Smooth muscle cell (in vitro differentiated cells): ENCODE results near the gene STAG1. TPM values are rescaled to one million over a fixed set of nuclear protein-coding genes. Genes with fewer than 3 reads are reported as not detected.
"Not testable (repeated sequence)": the region's sequence is repeated elsewhere in the genome, so short reads cannot be mapped to it uniquely, and the experiment has no call there.

Experiments used
- DNase-seq: peaks from one replicate; lab custom pipeline; 2025; ENCODE audit not compliant: unreplicated experiment; lab: John Stamatoyannopoulos, UW
- H2AFZ ChIP-seq: fragments of 200-600 bp; sonication (generic); 2 replicates; pipeline ENCODE4 v1.6.0; 2016; ENCODE audit warnings: antibody characterized with exemption, low read depth, mild to moderate bottlenecking
- H3F3A ChIP-seq: fragments of 200-600 bp; sonication (generic); 2 replicates; pipeline ENCODE4 v1.6.0; 2017; ENCODE audit warnings: antibody characterized with exemption, low read depth
- H3K27ac ChIP-seq: fragments of 200-600 bp; sonication (generic); 2 replicates; pipeline ENCODE4 v1.5.1; 2016; ENCODE audit warnings: low read depth, mild to moderate bottlenecking
- H3K27me3 ChIP-seq: fragments of 200-600 bp; sonication (generic); 2 replicates; pipeline ENCODE4 v1.6.1; 2016; ENCODE audit warnings: low read depth, mild to moderate bottlenecking
- H3K36me3 ChIP-seq: fragments of 200-600 bp; sonication (generic); 2 replicates; pipeline ENCODE4 v1.5.1; 2016; ENCODE audit warnings: low read depth
- H3K4me1 ChIP-seq: fragments of 200-600 bp; sonication (generic); 2 replicates; pipeline ENCODE4 v1.5.1; 2016; ENCODE audit warnings: low read depth
- H3K4me2 ChIP-seq: fragments of 200-600 bp; sonication (generic); 2 replicates; pipeline ENCODE4 v1.6.0; 2016; ENCODE audit warnings: mild to moderate bottlenecking
- H3K4me3 ChIP-seq: fragments of 200-600 bp; sonication (generic); 2 replicates; pipeline ENCODE4 v1.5.1; 2016; ENCODE audit warnings: mild to moderate bottlenecking
- H3K79me2 ChIP-seq: fragments of 200-600 bp; sonication (generic); 2 replicates; pipeline ENCODE4 v1.6.0; 2016; ENCODE audit warnings: low read depth, mild to moderate bottlenecking
- H3K9ac ChIP-seq: fragments of 200-600 bp; sonication (generic); 2 replicates; pipeline ENCODE4 v1.6.0; 2016; ENCODE audit warnings: low read depth
- H3K9me3 ChIP-seq: fragments of 200-600 bp; sonication (generic); replicated peaks from 2 replicates; pipeline ENCODE4 v1.5.1; 2016; ENCODE audit warnings: low read depth
- H4K20me1 ChIP-seq: fragments of 200-600 bp; sonication (generic); 2 replicates; pipeline ENCODE4 v1.6.0; 2016; ENCODE audit warnings: low read depth
- WGBS: methylation state at CpG from one replicate; pipeline ENCODE4 v1.1.7; 2016; ENCODE audit warnings: low lambda C conversion rate; 5-methylcytosine and 5-hydroxymethylcytosine counted together
- polyA plus RNA-seq: library from polyadenylated mRNA; unstranded; fragments of >200 nt; fragmentation: Nextera tagmentation; extraction: Ambion mirVana; gene quantifications from 2 replicates; pipeline ENCODE4 v1.2.1, GENCODE V29; 2016
- total RNA-seq: library from RNA; depleted of rRNA; stranded (reverse); fragments of >200 nt; gene quantifications from 2 replicates; pipeline ENCODE4 v1.2.3, GENCODE V29; 2014
- TF ChIP-seq, protein P1 (sequence below): fragments of 200-600 bp; sonication (generic); IDR thresholded peaks from 2 replicates; pipeline ENCODE4 v1.5.1; 2017; ENCODE audit warnings: borderline replicate concordance, mild to moderate bottlenecking, antibody characterized with exemption; ENCODE audit not compliant: insufficient read depth, poor library complexity, severe bottlenecking

The STAG1 gene
- total and polyA plus RNA-seq, 2 experiments from 2014 or later = 14.6 to 29.5 TPM

DNA sequence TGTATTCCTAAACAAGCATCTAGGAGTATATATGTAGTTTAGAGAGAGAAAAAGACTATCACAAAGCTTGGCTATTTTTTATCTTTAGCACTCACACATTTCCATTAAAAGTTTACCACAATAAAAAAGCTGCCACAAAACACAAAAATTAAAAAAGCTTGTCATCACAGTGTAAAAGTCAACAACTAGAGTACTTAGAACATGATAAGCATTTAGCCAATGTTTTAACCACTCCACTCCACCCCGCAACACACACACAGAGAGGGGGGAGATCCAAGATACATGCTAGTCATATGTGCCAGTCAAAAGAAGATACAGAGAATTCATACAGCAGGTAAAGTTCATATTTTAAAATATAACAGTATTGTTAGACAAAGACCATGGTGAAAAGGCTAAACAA lies 79.7 kb downstream of the STAG1 start:
- Histone ChIP-seq H3K36me3 (no peaks in the 10 kb centered on the region), H2AFZ (no peak overlapping the region), H3K9me3 (no peaks in the 10 kb centered on the region), H3K79me2 (peaks cover 92% of the 10 kb centered on the region), H3K4me2 (no peak overlapping the region), H3K9ac (no peak overlapping the region), H3K4me1 (no peaks in the 10 kb centered on the region), H3K27ac (no peak overlapping the region), H3K27me3 (no peaks in the 10 kb centered on the region), H3F3A (no peaks in the 10 kb centered on the region), H3K4me3 (no peak overlapping the region), H4K20me1 (peaks cover 84% of the 10 kb centered on the region)
- 100% methylated on average over 1 of the region's 1 CpG for WGBS
- TF ChIP-seq, protein P1, sequence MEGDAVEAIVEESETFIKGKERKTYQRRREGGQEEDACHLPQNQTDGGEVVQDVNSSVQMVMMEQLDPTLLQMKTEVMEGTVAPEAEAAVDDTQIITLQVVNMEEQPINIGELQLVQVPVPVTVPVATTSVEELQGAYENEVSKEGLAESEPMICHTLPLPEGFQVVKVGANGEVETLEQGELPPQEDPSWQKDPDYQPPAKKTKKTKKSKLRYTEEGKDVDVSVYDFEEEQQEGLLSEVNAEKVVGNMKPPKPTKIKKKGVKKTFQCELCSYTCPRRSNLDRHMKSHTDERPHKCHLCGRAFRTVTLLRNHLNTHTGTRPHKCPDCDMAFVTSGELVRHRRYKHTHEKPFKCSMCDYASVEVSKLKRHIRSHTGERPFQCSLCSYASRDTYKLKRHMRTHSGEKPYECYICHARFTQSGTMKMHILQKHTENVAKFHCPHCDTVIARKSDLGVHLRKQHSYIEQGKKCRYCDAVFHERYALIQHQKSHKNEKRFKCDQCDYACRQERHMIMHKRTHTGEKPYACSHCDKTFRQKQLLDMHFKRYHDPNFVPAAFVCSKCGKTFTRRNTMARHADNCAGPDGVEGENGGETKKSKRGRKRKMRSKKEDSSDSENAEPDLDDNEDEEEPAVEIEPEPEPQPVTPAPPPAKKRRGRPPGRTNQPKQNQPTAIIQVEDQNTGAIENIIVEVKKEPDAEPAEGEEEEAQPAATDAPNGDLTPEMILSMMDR = no peak
- DNase-seq = no peak

DNA sequence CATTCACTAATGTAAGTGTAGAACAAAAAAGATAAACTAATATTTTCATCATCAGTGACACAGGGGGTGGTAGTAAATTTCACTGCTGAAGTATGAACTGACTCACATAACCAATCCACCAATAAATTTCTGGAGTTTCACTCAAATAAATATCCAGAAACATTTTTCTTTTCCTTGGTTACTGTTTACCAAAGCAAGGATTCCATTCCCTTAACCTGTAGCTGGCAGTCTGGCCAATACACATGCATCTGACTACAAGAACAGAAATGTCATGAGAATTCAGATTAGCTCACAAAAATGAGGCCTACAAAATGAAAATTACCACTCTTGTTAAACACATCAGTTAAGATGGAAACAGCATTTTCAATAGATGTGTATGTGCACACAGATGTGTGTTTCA lies 80.3 kb downstream of the STAG1 start:
- Histone ChIP-seq H3K9me3 (no peaks in the 10 kb centered on the region), H3F3A (no peaks in the 10 kb centered on the region), H3K9ac (no peak overlapping the region), H4K20me1 (peaks cover 84% of the 10 kb centered on the region), H2AFZ (no peak overlapping the region), H3K4me3 (no peak overlapping the region), H3K36me3 (no peaks in the 10 kb centered on the region), H3K4me2 (no peak overlapping the region), H3K4me1 (no peaks in the 10 kb centered on the region), H3K27ac (no peak overlapping the region), H3K79me2 (peaks cover 92% of the 10 kb centered on the region), H3K27me3 (no peaks in the 10 kb centered on the region)
- DNase-seq = no peak
- TF ChIP-seq, protein P1 = no peak

DNA sequence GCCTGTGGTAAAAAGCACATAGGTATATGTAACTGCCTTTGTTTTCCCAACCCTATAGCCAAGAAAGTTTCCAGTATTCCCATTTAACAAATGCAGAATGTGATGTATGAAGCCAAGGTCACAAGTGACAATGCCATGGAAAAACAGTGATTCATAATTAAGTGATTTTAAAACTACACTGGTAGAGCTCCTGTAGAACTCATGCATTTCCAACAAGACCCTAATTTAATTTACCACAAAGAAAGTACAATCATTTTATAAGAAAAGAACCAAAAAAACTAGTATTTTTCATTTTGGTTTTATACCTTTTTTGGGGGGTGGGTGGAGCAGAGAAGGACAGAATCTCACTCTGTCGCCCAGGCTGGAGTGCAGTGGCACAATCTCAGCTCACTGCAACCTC lies 82.0 kb downstream of the STAG1 start:
- Histone ChIP-seq H2AFZ (no peak overlapping the region), H3F3A (no peaks in the 10 kb centered on the region), H3K9ac (no peak overlapping the region), H4K20me1 (peaks cover 85% of the 10 kb centered on the region), H3K9me3 (no peaks in the 10 kb centered on the region), H3K4me1 (no peaks in the 10 kb centered on the region), H3K4me3 (no peak overlapping the region), H3K79me2 (peaks cover 87% of the 10 kb centered on the region), H3K36me3 (no peaks in the 10 kb centered on the region), H3K27me3 (no peaks in the 10 kb centered on the region), H3K27ac (no peak overlapping the region), H3K4me2 (no peak overlapping the region)
- DNase-seq = no peak
- 91% methylated on average over 1 of the region's 1 CpG for WGBS
- TF ChIP-seq, protein P1 = no peak

DNA sequence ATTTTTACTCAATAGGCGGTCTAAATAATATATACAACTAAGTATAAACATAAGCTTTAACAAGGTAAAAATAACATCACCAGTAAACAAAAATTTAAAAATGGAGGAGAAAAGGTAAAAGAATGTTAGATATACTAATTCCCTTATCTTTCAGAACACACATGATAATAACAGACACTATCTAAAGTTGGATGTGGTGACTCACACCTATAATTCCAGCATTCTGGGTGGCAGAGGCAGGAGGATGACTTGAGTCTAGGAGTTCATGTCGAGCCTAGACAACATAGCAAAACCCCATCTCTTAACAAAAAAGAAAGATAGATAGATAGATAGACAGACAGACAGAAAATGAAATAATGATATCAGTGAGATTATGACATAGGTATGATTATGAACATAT lies 85.1 kb downstream of the STAG1 start:
- H3K4me2 ChIP-seq = no peak overlapping the region
- peaks cover 7% of the 10 kb centered on the region for H3K4me1 ChIP-seq
- no peak overlapping the region for H2AFZ ChIP-seq
- H3F3A ChIP-seq = peaks cover 9% of the 10 kb centered on the region
- H3K9me3 ChIP-seq = no peaks in the 10 kb centered on the region
- no peak for DNase-seq
- no peak overlapping the region for H3K9ac ChIP-seq
- no peak overlapping the region for H3K4me3 ChIP-seq
- H3K36me3 ChIP-seq = no peaks in the 10 kb centered on the region
- peaks cover 90% of the 10 kb centered on the region for H3K79me2 ChIP-seq
- TF ChIP-seq, protein P1 = no peak
- WGBS = 81% methylated on average over 2 of the region's 2 CpGs
- peaks cover 84% of the 10 kb centered on the region for H4K20me1 ChIP-seq
- H3K27ac ChIP-seq = no peak overlapping the region
- H3K27me3 ChIP-seq = no peaks in the 10 kb centered on the region

DNA sequence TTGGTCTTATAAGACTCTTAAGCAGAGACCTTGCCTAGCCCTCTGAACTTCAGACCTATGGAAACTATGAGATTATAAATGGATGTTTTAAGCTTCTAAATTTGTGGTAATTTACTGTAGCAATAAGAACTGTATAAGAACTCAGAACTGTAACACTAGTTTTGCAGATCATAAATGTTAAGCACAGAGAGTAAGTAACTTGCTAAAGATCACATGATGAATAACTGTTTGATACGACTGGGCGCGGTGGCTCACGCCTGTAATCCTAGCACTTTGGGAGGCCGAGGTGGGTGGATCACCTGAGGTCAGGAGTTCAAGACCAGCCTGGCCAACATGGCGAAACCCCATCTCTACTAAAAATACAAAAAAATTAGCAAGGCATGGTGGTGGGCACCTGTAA lies 85.9 kb downstream of the STAG1 start:
- Histone ChIP-seq H4K20me1 (peaks cover 84% of the 10 kb centered on the region), H3K79me2 (peaks cover 90% of the 10 kb centered on the region)
- H3K4me2 ChIP-seq, H3F3A ChIP-seq, H3K36me3 ChIP-seq, H2AFZ ChIP-seq, H3K27me3 ChIP-seq, DNase-seq, H3K9ac ChIP-seq, H3K9me3 ChIP-seq, H3K4me3 ChIP-seq, H3K4me1 ChIP-seq, H3K27ac ChIP-seq: not testable (repeated sequence)
- 97% methylated on average over 6 of the region's 6 CpGs for WGBS
